Measurements from ENCODE around the gene GASK1A.

GASK1A gene

GRCh38 chr3:42991341-42992315, 12.5 kb downstream of the GASK1A start:
- no peak for DNase-seq (ENCODE audit: low read depth)
- no peak for TF ChIP-seq CTCF (IDR thresholded peaks at IDR 0.05; ENCODE audit: insufficient read depth, low read depth, low read length, missing control alignments)
- H3K4me3 ChIP-seq (ENCODE audit: low read length): no peak overlapping the region

- no peak for TF ChIP-seq CTCF (IDR thresholded peaks at IDR 0.05; ENCODE audit: insufficient read depth, low read depth, low read length, missing control alignments)
- no peak overlapping the region for H3K4me3 ChIP-seq (ENCODE audit: low read length)
- no peak for DNase-seq (ENCODE audit: low read depth)
Observed at GRCh38 chr3:42994595-42994994, 15.5 kb downstream of the GASK1A start.

- H3K4me3 ChIP-seq (ENCODE audit: low read length): no peak overlapping the region
- TF ChIP-seq CTCF (IDR thresholded peaks at IDR 0.05; ENCODE audit: insufficient read depth, low read depth, low read length, missing control alignments): no peak
- DNase-seq (ENCODE audit: low read depth): no peak
Observed at GRCh38 chr3:42996021-42996420, 16.9 kb downstream of the GASK1A start.

- H3K4me3 ChIP-seq (ENCODE audit: low read length): no peak overlapping the region
- DNase-seq (ENCODE audit: low read depth): no peak
- TF ChIP-seq CTCF (IDR thresholded peaks at IDR 0.05; ENCODE audit: insufficient read depth, low read depth, low read length, missing control alignments): no peak
Observed at GRCh38 chr3:42996633-42997075, 17.5 kb downstream of the GASK1A start.

DNA sequence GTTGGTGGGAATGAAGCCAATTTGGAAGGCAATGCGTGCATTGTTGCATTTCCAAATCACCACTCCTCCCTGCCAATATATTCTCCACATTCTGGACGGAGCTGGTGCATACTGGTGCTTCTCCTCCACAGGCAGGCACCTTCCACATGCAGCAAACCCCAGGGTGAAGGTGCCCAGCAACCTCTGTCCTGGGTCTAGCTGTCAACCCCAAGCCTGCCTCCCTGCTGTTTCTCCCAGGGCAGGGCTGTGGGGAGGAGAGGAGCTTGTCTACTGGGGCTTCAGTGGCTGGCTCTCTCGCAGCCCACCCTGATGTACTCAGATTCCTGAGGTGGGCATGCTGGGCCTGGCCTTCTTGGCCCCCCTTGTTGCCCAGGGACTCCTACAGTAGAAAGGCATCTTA, 20.1 kb downstream of the GASK1A start:
- no peak for TF ChIP-seq CTCF (IDR thresholded peaks at IDR 0.05; ENCODE audit: insufficient read depth, low read depth, low read length, missing control alignments)
- no peak for DNase-seq (ENCODE audit: low read depth)

DNA sequence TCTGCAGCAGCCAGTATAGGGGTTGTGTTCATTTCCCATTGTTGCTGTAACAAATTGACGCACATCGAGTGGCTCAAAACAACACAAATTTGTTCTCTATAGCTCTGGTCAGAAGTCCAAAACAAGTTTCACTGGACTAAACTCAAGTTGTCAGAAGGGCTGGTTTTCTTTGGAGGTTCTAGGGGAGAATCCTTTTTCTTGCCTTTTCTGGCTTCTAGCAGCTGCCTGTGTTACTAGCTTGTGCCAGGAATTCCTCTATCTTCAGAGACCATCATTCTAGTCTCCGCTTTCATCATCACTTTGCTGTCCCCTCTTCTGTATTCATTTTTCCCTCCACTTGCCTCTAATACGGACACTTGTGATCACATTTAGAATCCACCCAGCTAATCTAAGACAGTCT, 20.5 kb downstream of the GASK1A start:
- no peak for DNase-seq (ENCODE audit: low read depth)
- no peak overlapping the region for H3K4me3 ChIP-seq (ENCODE audit: low read length)
- no peak for TF ChIP-seq CTCF (IDR thresholded peaks at IDR 0.05; ENCODE audit: insufficient read depth, low read depth, low read length, missing control alignments)

More for the DNA sequence above, 20.1 kb downstream of the GASK1A start:
- H3K4me3 ChIP-seq (ENCODE audit: low read length): no peak overlapping the region

Measured in epithelial cell of esophagus (primary cell).